K562 (cell line): ENCODE data around the gene PAX5.

Experiments
- ASH1L ChIP-seq: fragments of 450-650 bp; IDR thresholded peaks from 2 replicates; pipeline ENCODE4 v1.6.1; 2018; ENCODE audit warnings: borderline replicate concordance, mild to moderate bottlenecking, low read depth; ENCODE audit not compliant: partially characterized antibody
- BRCA1 ChIP-seq, 2 experiments: fragments of 450-650 bp in 1 of 2; sonication (generic) in 1 of 2; formaldehyde crosslinking in 1 of 2; IDR thresholded peaks; 2 replicates each; pipeline versions ENCODE4 v1.5.0 to v1.6.1; 2017 to 2020; ENCODE audit warnings: mild to moderate bottlenecking in 1 of 2, missing genetic modification reagents in 1 of 2
- GABPA ChIP-seq: fragments of 200-800 bp; sonication (Bioruptor generic); conservative IDR thresholded peaks from 2 replicates; pipeline ENCODE4 v1.6.1; 2016; ENCODE audit warnings: low read depth, missing genetic modification characterization, missing compliant biosample characterization
- KLF6 ChIP-seq: fragments of 250-450 bp; sonication (Bioruptor Pico); IDR thresholded peaks from 2 replicates; pipeline ENCODE4 v1.4.0; 2020; ENCODE audit warnings: mild to moderate bottlenecking, moderate library complexity, borderline replicate concordance
- MTA3 ChIP-seq: fragments of 450-650 bp; formaldehyde crosslinking; IDR thresholded peaks from 2 replicates; pipeline ENCODE4 v1.6.1; 2017; ENCODE audit warnings: mild to moderate bottlenecking, borderline replicate concordance
- PHF21A ChIP-seq: fragments of 450-650 bp; IDR thresholded peaks from 2 replicates; pipeline ENCODE4 v1.6.1; 2017; ENCODE audit warnings: low read depth, borderline replicate concordance
- SAP30 ChIP-seq: fragments of 200-600 bp; sonication (generic); IDR thresholded peaks from 2 replicates; pipeline ENCODE4 v1.6.1; 2012; ENCODE audit warnings: borderline replicate concordance, low read depth, mild to moderate bottlenecking, moderate library complexity, low read length, control low read depth, inconsistent platforms; ENCODE audit not compliant: insufficient read depth, poor library complexity, severe bottlenecking
- STAT5B ChIP-seq: fragments of 250-450 bp; sonication (Bioruptor Pico); IDR thresholded peaks from 2 replicates; pipeline ENCODE4 v1.8.0; 2021; ENCODE audit warnings: mild to moderate bottlenecking, inconsistent platforms
- TAF1 ChIP-seq: IDR thresholded peaks from 2 replicates; pipeline ENCODE4 v1.6.1; 2011; ENCODE audit warnings: mild to moderate bottlenecking, low read length, moderate library complexity; ENCODE audit not compliant: insufficient read depth, control insufficient read depth, severe bottlenecking; ENCODE audit errors: extremely low read depth
- TCF7L2 ChIP-seq: fragments of 150-350 bp; IDR thresholded peaks from 2 replicates; pipeline ENCODE4 v1.6.1; 2016; ENCODE audit warnings: low read depth, mild to moderate bottlenecking, low read length, moderate library complexity
- ZBTB17 ChIP-seq: fragments of 450-650 bp; formaldehyde crosslinking; IDR thresholded peaks from 2 replicates; pipeline ENCODE4 v1.4.0; 2020; ENCODE audit warnings: mild to moderate bottlenecking
- ZNF23 ChIP-seq: fragments of 250-450 bp; sonication (Bioruptor Pico); IDR thresholded peaks from 2 replicates; pipeline ENCODE4 v1.4.0; 2020; ENCODE audit warnings: mild to moderate bottlenecking
- TF ChIP-seq, protein P1 (sequence below), 3 experiments: fragments of 200-800 bp in 1 of 3; fragments of 250-450 bp in 1 of 3; fragments of 450-650 bp in 1 of 3; sonication (Bioruptor Pico) in 1 of 3; sonication (Bioruptor generic) in 1 of 3; formaldehyde crosslinking in 1 of 3; IDR thresholded peaks; 2 replicates each; pipeline versions ENCODE4 v1.6.1 to v1.8.0; 2016 to 2022; ENCODE audit warnings: mild to moderate bottlenecking in 2 of 3, missing genetic modification characterization in 2 of 3, missing compliant biosample characterization in 1 of 3, moderate library complexity in 1 of 3
- TF ChIP-seq, protein P2 (sequence below), 3 experiments: IDR thresholded peaks in 2 of 3; conservative IDR thresholded peaks in 1 of 3; 2 replicates each; pipeline ENCODE4 v1.5.1; 2011 to 2012; ENCODE audit warnings: low read length in 3 of 3, mild to moderate bottlenecking in 3 of 3, control low read depth in 2 of 3, improper control_type of control experiment in 1 of 3, inconsistent platforms in 1 of 3, low read depth in 1 of 3, mixed read lengths in 1 of 3, moderate library complexity in 1 of 3; ENCODE audit not compliant: insufficient read depth in 2 of 3

DNA sequence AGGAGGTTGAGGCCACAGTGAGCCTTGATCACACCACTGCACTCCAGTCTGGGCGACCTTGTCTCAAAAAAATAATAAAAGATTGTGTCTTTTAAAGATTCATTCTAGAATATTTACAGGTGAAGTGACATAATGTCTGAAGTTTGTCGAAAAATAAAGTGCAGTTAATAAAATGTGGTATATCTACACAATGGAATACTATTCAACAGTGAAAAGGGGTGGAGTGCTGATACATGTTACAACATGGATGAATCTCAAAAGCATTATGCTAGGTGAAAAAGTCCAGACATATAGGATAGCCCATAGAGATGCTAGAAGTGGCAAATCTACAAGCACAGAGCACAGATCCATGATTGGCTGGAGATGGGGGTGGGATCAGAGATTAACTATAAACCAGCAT lies 101.9 kb downstream of the PAX5 start:
- TF ChIP-seq, protein P1, sequence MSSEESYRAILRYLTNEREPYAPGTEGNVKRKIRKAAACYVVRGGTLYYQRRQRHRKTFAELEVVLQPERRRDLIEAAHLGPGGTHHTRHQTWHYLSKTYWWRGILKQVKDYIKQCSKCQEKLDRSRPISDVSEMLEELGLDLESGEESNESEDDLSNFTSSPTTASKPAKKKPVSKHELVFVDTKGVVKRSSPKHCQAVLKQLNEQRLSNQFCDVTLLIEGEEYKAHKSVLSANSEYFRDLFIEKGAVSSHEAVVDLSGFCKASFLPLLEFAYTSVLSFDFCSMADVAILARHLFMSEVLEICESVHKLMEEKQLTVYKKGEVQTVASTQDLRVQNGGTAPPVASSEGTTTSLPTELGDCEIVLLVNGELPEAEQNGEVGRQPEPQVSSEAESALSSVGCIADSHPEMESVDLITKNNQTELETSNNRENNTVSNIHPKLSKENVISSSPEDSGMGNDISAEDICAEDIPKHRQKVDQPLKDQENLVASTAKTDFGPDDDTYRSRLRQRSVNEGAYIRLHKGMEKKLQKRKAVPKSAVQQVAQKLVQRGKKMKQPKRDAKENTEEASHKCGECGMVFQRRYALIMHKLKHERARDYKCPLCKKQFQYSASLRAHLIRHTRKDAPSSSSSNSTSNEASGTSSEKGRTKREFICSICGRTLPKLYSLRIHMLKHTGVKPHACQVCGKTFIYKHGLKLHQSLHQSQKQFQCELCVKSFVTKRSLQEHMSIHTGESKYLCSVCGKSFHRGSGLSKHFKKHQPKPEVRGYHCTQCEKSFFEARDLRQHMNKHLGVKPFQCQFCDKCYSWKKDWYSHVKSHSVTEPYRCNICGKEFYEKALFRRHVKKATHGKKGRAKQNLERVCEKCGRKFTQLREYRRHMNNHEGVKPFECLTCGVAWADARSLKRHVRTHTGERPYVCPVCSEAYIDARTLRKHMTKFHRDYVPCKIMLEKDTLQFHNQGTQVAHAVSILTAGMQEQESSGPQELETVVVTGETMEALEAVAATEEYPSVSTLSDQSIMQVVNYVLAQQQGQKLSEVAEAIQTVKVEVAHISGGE (CRISPR knock-in tag; IDR thresholded peaks at IDR 0.05): no peak
- TF ChIP-seq GABPA (tag) (no peak), STAT5B (CRISPR knock-in tag) (no peak), KLF6 (no peak), SAP30 (no peak), MTA3 (no peak), ZBTB17 (CRISPR knock-in tag) (no peak), BRCA1 (IDR thresholded peaks at IDR 0.05) (no peak), BRCA1 (CRISPR knock-in tag; IDR thresholded peaks at IDR 0.05) (no peak), TCF7L2 (no peak), ZNF23 (CRISPR knock-in tag) (no peak), ASH1L (no peak), TAF1 (no peak), PHF21A (no peak)
- TF ChIP-seq, protein P2, sequence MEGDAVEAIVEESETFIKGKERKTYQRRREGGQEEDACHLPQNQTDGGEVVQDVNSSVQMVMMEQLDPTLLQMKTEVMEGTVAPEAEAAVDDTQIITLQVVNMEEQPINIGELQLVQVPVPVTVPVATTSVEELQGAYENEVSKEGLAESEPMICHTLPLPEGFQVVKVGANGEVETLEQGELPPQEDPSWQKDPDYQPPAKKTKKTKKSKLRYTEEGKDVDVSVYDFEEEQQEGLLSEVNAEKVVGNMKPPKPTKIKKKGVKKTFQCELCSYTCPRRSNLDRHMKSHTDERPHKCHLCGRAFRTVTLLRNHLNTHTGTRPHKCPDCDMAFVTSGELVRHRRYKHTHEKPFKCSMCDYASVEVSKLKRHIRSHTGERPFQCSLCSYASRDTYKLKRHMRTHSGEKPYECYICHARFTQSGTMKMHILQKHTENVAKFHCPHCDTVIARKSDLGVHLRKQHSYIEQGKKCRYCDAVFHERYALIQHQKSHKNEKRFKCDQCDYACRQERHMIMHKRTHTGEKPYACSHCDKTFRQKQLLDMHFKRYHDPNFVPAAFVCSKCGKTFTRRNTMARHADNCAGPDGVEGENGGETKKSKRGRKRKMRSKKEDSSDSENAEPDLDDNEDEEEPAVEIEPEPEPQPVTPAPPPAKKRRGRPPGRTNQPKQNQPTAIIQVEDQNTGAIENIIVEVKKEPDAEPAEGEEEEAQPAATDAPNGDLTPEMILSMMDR (IDR thresholded peaks at IDR 0.05 in 2 of 3, conservative IDR thresholded peaks at IDR 0.05 in 1 of 3; ENCODE audit: insufficient read depth in 2 of 3, low read depth in 1 of 3, low read length in 3 of 3): no peak
